ENCODE measurements around the gene KNOP1. TPM values are rescaled to one million over a fixed set of nuclear protein-coding genes. Genes with fewer than 3 reads are reported as not detected.

The KNOP1 gene
- total and polyA plus RNA-seq, 2 of the 13 experiments (the other 11 are each of a cell fraction or from before 2014, with no cell fraction given): 21.2 to 57.5 TPM

DNA sequence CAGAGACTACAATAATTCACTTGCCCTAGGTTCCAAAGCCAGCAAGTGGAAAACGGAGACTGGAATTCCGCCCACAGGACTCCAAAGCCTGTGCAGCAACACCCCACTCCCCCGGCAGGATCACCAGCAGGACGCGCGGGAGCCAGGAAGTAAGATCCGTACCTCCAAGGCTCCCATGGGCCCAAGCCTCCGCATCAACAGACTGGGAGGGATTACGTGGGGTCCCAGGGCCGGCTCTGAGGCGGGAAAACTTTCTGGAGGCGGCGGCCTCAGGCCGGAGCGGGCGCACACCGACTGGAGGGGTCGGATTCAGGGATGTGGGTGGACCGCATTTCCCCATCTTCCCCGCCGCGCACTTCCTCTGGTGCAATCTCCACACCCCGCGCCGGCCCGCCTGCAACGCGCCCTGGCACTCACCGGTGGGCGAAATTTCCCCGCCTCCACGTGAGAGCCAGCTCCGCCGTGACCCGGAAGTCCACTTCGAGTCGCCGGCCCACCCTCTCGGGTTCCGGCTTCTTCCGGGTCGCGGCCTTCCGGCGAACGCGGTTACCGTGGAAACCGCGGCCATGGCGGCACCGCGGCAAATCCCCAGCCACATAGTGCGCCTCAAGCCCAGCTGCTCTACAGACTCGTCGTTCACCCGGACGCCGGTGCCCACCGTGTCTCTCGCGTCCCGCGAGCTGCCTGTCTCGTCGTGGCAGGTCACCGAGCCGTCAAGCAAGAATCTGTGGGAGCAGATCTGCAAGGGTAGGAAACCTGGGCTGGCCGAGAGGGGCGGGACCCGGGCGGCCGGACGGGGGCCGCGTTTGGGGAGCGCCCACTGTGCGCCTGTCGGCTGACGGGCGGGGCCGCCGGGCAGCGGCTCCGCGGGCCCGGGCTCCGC, at the start of gene KNOP1, which contains the start of gene IQCK (continued):
- TF ChIP-seq TERF1 (CRISPR knock-in tag; IDR thresholded peaks at IDR 0.05): no peak
- TF ChIP-seq SMYD3 (CRISPR knock-in tag; IDR thresholded peaks at IDR 0.05): 0 out of 2 replicates have a peak, but pooled peaks have one; percentile 52
- TF ChIP-seq ZBTB38 (CRISPR knock-in tag; IDR thresholded peaks at IDR 0.05): peak; percentile 89
- no peak; the same call in 1 of the 2 replicates for TF ChIP-seq ZNF780A (CRISPR knock-in tag; IDR thresholded peaks at IDR 0.05)
- TF ChIP-seq ZNF3 (CRISPR knock-in tag; IDR thresholded peaks at IDR 0.05): peak; percentile 46; the same call in 1 of the 2 replicates
- peak; percentile 8; the same call in 1 of the 2 replicates for TF ChIP-seq STAG1 (CRISPR knock-in tag; IDR thresholded peaks at IDR 0.05)
- TF ChIP-seq ZFP36 (IDR thresholded peaks at IDR 0.05; ENCODE audit: borderline replicate concordance, low read depth, low read length, partially characterized antibody): no peak
- TF ChIP-seq, protein P1, sequence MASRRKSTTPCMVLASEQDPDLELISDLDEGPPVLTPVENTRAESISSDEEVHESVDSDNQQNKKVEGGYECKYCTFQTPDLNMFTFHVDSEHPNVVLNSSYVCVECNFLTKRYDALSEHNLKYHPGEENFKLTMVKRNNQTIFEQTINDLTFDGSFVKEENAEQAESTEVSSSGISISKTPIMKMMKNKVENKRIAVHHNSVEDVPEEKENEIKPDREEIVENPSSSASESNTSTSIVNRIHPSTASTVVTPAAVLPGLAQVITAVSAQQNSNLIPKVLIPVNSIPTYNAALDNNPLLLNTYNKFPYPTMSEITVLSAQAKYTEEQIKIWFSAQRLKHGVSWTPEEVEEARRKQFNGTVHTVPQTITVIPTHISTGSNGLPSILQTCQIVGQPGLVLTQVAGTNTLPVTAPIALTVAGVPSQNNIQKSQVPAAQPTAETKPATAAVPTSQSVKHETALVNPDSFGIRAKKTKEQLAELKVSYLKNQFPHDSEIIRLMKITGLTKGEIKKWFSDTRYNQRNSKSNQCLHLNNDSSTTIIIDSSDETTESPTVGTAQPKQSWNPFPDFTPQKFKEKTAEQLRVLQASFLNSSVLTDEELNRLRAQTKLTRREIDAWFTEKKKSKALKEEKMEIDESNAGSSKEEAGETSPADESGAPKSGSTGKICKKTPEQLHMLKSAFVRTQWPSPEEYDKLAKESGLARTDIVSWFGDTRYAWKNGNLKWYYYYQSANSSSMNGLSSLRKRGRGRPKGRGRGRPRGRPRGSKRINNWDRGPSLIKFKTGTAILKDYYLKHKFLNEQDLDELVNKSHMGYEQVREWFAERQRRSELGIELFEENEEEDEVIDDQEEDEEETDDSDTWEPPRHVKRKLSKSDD (CRISPR knock-in tag; IDR thresholded peaks at IDR 0.05; ENCODE audit: low read depth): peak; percentile 99
- TF ChIP-seq ZNF432 (CRISPR knock-in tag; IDR thresholded peaks at IDR 0.05; ENCODE audit: borderline replicate concordance): no peak
- peak; percentile 98 for TF ChIP-seq KAT8 (CRISPR knock-in tag; IDR thresholded peaks at IDR 0.05)
- TF ChIP-seq EED (CRISPR knock-in tag; IDR thresholded peaks at IDR 0.05): no peak; the same call in 1 of the 2 replicates
- peak; percentile 58; the same call in 1 of the 2 replicates for TF ChIP-seq ZBTB7A (CRISPR knock-in tag; IDR thresholded peaks at IDR 0.05)
- peak; percentile 99 for TF ChIP-seq KDM4B (CRISPR knock-in tag; IDR thresholded peaks at IDR 0.05)
- TF ChIP-seq TEAD3 (CRISPR knock-in tag; optimal IDR thresholded peaks at IDR 0.05; ENCODE audit: borderline replicate concordance): peak; percentile 66
- 0 out of 2 replicates have a peak, but pooled peaks have one; percentile 27 for TF ChIP-seq THYN1 (CRISPR knock-in tag; IDR thresholded peaks at IDR 0.05; ENCODE audit: borderline replicate concordance, low read depth)
- TF ChIP-seq NR0B2 (CRISPR knock-in tag; IDR thresholded peaks at IDR 0.05): peak; percentile 98
- TF ChIP-seq SALL2 (CRISPR knock-in tag; IDR thresholded peaks at IDR 0.05): peak; percentile 93
- TF ChIP-seq USF2 (IDR thresholded peaks at IDR 0.05; ENCODE audit: low read depth, low read length): peak; percentile 48
- peak; percentile 71; the same call in 1 of the 2 replicates for TF ChIP-seq USF2 (CRISPR knock-in tag; IDR thresholded peaks at IDR 0.05; ENCODE audit: borderline replicate concordance)
- TF ChIP-seq, protein P2, sequence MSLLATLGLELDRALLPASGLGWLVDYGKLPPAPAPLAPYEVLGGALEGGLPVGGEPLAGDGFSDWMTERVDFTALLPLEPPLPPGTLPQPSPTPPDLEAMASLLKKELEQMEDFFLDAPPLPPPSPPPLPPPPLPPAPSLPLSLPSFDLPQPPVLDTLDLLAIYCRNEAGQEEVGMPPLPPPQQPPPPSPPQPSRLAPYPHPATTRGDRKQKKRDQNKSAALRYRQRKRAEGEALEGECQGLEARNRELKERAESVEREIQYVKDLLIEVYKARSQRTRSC (CRISPR knock-in tag; IDR thresholded peaks at IDR 0.05; ENCODE audit: low read depth): peak; percentile 88; the same call in 1 of the 2 replicates
- no peak; the same call in 1 of the 2 replicates for TF ChIP-seq PRMT3 (CRISPR knock-in tag; IDR thresholded peaks at IDR 0.05; ENCODE audit: borderline replicate concordance, low read depth)
- no peak; the same call in 1 of the 2 replicates for TF ChIP-seq GTF2F1 (IDR thresholded peaks at IDR 0.05; ENCODE audit: low read length)

All from HepG2 (cell line).